ENCODE measurements around the gene DNAJB14. TPM values are rescaled to one million over a fixed set of nuclear protein-coding genes. Genes with fewer than 3 reads are reported as not detected.

DNAJB14 gene
- total and polyA plus RNA-seq, 2 donors (not counting 3 experiments of a cell fraction or from before 2014, with no cell fraction given): 9.2 to 56.7 TPM

GRCh38 chr4:99847362-99847976, 98.9 kb downstream of the DNAJB14 start:
- H3K27me3 ChIP-seq (ENCODE audit: control insufficient read depth in 2 of 2, insufficient read depth in 2 of 2, low read length in 2 of 2): no peaks in the 10 kb centered on the region
- dilution Hi-C loops (cut with MboI; ENCODE audit: extremely low pct_ligation_motif_present, low sequenced_read_pairs): no loop called here
- H3K4me1 ChIP-seq (ENCODE audit: control insufficient read depth, extremely low read depth, insufficient read depth, low read length): no peaks in the 10 kb centered on the region
- no peaks in the 10 kb centered on the region for H3K9me1 ChIP-seq (replicated peaks; ENCODE audit: control insufficient read depth, extremely low read depth, insufficient read depth, low read length)
- H3K27ac ChIP-seq (ENCODE audit: insufficient read depth, low read depth, low read length): no peak overlapping the region
- H3K9ac ChIP-seq (replicated peaks; ENCODE audit: extremely low read depth, insufficient read depth, low read length): no peak overlapping the region
- H3K9me3 ChIP-seq (replicated peaks; ENCODE audit: control insufficient read depth, insufficient read depth, low read length): no peaks in the 10 kb centered on the region
- H3K79me2 ChIP-seq (ENCODE audit: control insufficient read depth, insufficient read depth, low read length): no peaks in the 10 kb centered on the region
- no peak overlapping the region for H2AFZ ChIP-seq (ENCODE audit: low read depth, low read length)
- no peak for DNase-seq (ENCODE audit: low read depth, low spot score)
- FAIRE-seq: no peak
- intact Hi-C loops (cut with micrococcal nuclease): no loop called here
- ChIA-PET POLR2A (no interaction called here), CTCF (no interaction called here)
- H3K36me3 ChIP-seq (ENCODE audit: control insufficient read depth in 2 of 2, extremely low read depth in 1 of 2, insufficient read depth in 2 of 2, low read length in 2 of 2): no peaks in the 10 kb centered on the region
- H3K4me3 ChIP-seq (replicated peaks in 1 of 3; ENCODE audit: insufficient read depth in 1 of 3, low read depth in 1 of 3, low read length in 3 of 3): no peak overlapping the region
- no peak for TF ChIP-seq FOS (IDR thresholded peaks at IDR 0.05; ENCODE audit: borderline replicate concordance, insufficient read depth, low read length)
- TF ChIP-seq, protein P1, sequence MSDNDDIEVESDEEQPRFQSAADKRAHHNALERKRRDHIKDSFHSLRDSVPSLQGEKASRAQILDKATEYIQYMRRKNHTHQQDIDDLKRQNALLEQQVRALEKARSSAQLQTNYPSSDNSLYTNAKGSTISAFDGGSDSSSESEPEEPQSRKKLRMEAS (IDR thresholded peaks at IDR 0.05; ENCODE audit: insufficient read depth, insufficient read length): no peak
- TF ChIP-seq CTCF (IDR thresholded peaks at IDR 0.05; ENCODE audit: extremely low read depth in 1 of 2, insufficient read depth in 1 of 2, low read depth in 1 of 2, low read length in 2 of 2): no peak
- TF ChIP-seq POLR2A (IDR thresholded peaks at IDR 0.05; ENCODE audit: low read depth, low read length): no peak
- no peak for TF ChIP-seq EZH2 (IDR thresholded peaks at IDR 0.05; ENCODE audit: borderline replicate concordance, low read depth, low read length, severe bottlenecking)
- no peak for TF ChIP-seq MYC (IDR thresholded peaks at IDR 0.05; ENCODE audit: low read depth, low read length)
- TF ChIP-seq POLR2AphosphoS5 (IDR thresholded peaks at IDR 0.05; ENCODE audit: insufficient read depth, low read depth, low read length): no peak
- TF ChIP-seq GATA2 (IDR thresholded peaks at IDR 0.05; ENCODE audit: insufficient read depth, insufficient read length, low read depth, low read length): no peak
- H4K20me1 ChIP-seq (replicated peaks; ENCODE audit: control insufficient read depth, extremely low read depth, insufficient read depth, low read length): no peaks in the 10 kb centered on the region
- BruUV-seq (replicated peaks): no TSS peak
- no peak overlapping the region for H3K4me2 ChIP-seq (ENCODE audit: insufficient read depth, low read length)

Measured in endothelial cell of umbilical vein (primary cell).